Measurements from ENCODE around the gene PRKCE.

DNA sequence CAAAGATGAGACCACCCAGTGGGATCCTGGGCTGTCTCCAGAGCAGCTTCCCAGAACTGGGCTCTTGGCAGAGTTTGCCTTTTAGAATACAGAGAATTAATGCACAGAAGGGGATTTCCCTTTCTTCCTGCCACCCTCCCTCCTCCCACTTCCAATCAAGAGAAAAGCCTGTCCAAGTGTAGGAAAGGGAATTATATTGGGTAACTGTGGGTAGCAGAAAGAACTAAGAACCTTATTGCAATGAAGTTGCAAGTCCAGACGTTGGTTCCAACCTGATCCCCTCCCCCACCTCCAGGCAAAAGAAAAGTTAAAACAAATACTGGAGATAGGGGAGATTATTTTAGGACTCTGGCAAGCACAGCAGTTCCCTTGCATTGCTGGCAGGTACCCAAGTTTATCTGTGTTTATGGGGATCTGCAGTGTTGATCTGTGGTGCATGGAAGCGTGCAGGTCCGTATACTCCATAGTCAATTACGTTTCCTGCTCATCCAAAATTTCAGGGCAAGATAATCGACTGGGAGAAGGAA is 114.3 kb downstream of the PRKCE start:
- TF ChIP-seq POLR2A (IDR thresholded peaks at IDR 0.05) = no peak
- TF ChIP-seq, protein P1, sequence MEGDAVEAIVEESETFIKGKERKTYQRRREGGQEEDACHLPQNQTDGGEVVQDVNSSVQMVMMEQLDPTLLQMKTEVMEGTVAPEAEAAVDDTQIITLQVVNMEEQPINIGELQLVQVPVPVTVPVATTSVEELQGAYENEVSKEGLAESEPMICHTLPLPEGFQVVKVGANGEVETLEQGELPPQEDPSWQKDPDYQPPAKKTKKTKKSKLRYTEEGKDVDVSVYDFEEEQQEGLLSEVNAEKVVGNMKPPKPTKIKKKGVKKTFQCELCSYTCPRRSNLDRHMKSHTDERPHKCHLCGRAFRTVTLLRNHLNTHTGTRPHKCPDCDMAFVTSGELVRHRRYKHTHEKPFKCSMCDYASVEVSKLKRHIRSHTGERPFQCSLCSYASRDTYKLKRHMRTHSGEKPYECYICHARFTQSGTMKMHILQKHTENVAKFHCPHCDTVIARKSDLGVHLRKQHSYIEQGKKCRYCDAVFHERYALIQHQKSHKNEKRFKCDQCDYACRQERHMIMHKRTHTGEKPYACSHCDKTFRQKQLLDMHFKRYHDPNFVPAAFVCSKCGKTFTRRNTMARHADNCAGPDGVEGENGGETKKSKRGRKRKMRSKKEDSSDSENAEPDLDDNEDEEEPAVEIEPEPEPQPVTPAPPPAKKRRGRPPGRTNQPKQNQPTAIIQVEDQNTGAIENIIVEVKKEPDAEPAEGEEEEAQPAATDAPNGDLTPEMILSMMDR (IDR thresholded peaks at IDR 0.05) = no peak
- TF ChIP-seq POLR2AphosphoS5 (IDR thresholded peaks at IDR 0.05) = no peak
